Endodermal cell (in vitro differentiated cells): ENCODE results near the gene AARS2. TPM values are rescaled to one million over a fixed set of nuclear protein-coding genes. Genes with fewer than 3 reads are reported as not detected.

Experiments used
- DNase-seq: peaks from one replicate; pipeline ENCODE4 v3.0.0-alpha.2; 2017
- H3K27ac ChIP-seq: 2 replicates; pipeline ENCODE4 v1.5.1; 2013; ENCODE audit warnings: mild to moderate bottlenecking, low read depth, low read length, moderate library complexity
- H3K27me3 ChIP-seq: 2 replicates; pipeline ENCODE4 v1.6.1; 2013; ENCODE audit warnings: mild to moderate bottlenecking, low read length, moderate library complexity; ENCODE audit not compliant: insufficient read depth, control insufficient read depth, poor library complexity, severe bottlenecking
- H3K36me3 ChIP-seq: 2 replicates; pipeline ENCODE4 v1.7.0; 2013; ENCODE audit warnings: mild to moderate bottlenecking, low read length, moderate library complexity; ENCODE audit not compliant: control insufficient read depth, insufficient read depth
- H3K4me1 ChIP-seq: one replicate; pipeline ENCODE4 v1.7.0; 2013; ENCODE audit warnings: low read length; ENCODE audit not compliant: control insufficient read depth, insufficient read depth
- H3K4me3 ChIP-seq: 2 replicates; pipeline ENCODE4 v1.5.1; 2013; ENCODE audit warnings: mild to moderate bottlenecking, low read length, moderate library complexity
- H3K9ac ChIP-seq: 2 replicates; pipeline ENCODE4 v1.6.1; 2013; ENCODE audit warnings: mild to moderate bottlenecking, low read length, moderate library complexity; ENCODE audit not compliant: poor library complexity, severe bottlenecking; ENCODE audit errors: extremely low read depth
- H3K9me3 ChIP-seq: 2 replicates; pipeline ENCODE4 v1.6.1; 2013; ENCODE audit warnings: mild to moderate bottlenecking, low read length, moderate library complexity; ENCODE audit not compliant: control insufficient read depth
- H3K27ac Mint-ChIP-seq: 2 replicates; pipeline ENCODE4 v1.8.0; 2020; ENCODE audit warnings: mixed read lengths
- H3K27me3 Mint-ChIP-seq: 2 replicates; pipeline ENCODE4 v1.8.0; 2021; ENCODE audit warnings: mild to moderate bottlenecking, mixed read lengths; ENCODE audit not compliant: insufficient read depth
- H3K36me3 Mint-ChIP-seq: 2 replicates; pipeline ENCODE4 v1.8.0; 2020; ENCODE audit warnings: low read depth, mixed read lengths
- H3K4me1 Mint-ChIP-seq: 2 replicates; pipeline ENCODE4 v1.8.0; 2020; ENCODE audit warnings: mixed read lengths
- H3K4me3 Mint-ChIP-seq: 2 replicates; pipeline ENCODE4 v1.8.0; 2020; ENCODE audit warnings: mild to moderate bottlenecking, moderate library complexity, mixed read lengths
- H3K9me3 Mint-ChIP-seq: 2 replicates; pipeline ENCODE4 v1.8.0; 2020; ENCODE audit warnings: mild to moderate bottlenecking, mixed read lengths
- WGBS, 2 experiments: methylation state at CpG; one replicate each; pipeline versions ENCODE4 v1.1.5 to v1.1.7; 2013; ENCODE audit warnings: missing lambda C conversion rate in 2 of 2, mixed read lengths in 1 of 2; ENCODE audit not compliant: insufficient coverage in 1 of 2, insufficient read length in 1 of 2; 5-methylcytosine and 5-hydroxymethylcytosine counted together
- total RNA-seq, 2 donors: library from RNA; stranded (reverse); fragmentation: NEBNext Ultra II Directional in 1 of 2; extraction: Animal tissue kit (Norgen Biotek cat#: 25700) in 1 of 2; gene quantifications; 2 replicates in 1 of 2; 3 replicates in 1 of 2; pipeline ENCODE4 v1.2.1, GENCODE V29; 2021
- TF ChIP-seq, protein P1 (sequence below): fragments of 200-600 bp; sonication (generic); conservative IDR thresholded peaks from 2 replicates; pipeline ENCODE4 v1.5.0; 2021; ENCODE audit warnings: antibody characterized with exemption, mild to moderate bottlenecking

Gene AARS2
- total RNA-seq, 2 donors from 2014 or later, result 22.9 to 24.7 TPM

- Mint-ChIP-seq H3K27me3 (peaks cover 87% of the 10 kb centered on the region), H3K9me3 (no peaks in the 10 kb centered on the region), H3K27ac (no peak overlapping the region), H3K4me3 (peak overlapping the region; percentile 55), H3K36me3 (peaks cover 2% of the 10 kb centered on the region), H3K4me1 (peaks cover 3% of the 10 kb centered on the region)
- Histone ChIP-seq H3K4me3 (no peak overlapping the region), H3K9ac (no peak overlapping the region), H3K36me3 (no peaks in the 10 kb centered on the region), H3K9me3 (no peaks in the 10 kb centered on the region), H3K27me3 (peaks cover 66% of the 10 kb centered on the region), H3K27ac (no peak overlapping the region), H3K4me1 (no peaks in the 10 kb centered on the region)
- TF ChIP-seq, protein P1, sequence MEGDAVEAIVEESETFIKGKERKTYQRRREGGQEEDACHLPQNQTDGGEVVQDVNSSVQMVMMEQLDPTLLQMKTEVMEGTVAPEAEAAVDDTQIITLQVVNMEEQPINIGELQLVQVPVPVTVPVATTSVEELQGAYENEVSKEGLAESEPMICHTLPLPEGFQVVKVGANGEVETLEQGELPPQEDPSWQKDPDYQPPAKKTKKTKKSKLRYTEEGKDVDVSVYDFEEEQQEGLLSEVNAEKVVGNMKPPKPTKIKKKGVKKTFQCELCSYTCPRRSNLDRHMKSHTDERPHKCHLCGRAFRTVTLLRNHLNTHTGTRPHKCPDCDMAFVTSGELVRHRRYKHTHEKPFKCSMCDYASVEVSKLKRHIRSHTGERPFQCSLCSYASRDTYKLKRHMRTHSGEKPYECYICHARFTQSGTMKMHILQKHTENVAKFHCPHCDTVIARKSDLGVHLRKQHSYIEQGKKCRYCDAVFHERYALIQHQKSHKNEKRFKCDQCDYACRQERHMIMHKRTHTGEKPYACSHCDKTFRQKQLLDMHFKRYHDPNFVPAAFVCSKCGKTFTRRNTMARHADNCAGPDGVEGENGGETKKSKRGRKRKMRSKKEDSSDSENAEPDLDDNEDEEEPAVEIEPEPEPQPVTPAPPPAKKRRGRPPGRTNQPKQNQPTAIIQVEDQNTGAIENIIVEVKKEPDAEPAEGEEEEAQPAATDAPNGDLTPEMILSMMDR, result no peak
- peak; percentile 87 for DNase-seq
- 3 to 7% methylated on average over 8 to 86 of the region's 90 CpGs for WGBS, 2 experiments
Observed at GRCh38 chr6:44270526-44271405, 42.4 kb downstream of the AARS2 start.

GRCh38 chr6:44269921-44270525, 43.1 kb downstream of the AARS2 start, which contains the start of gene TMEM151B:
Gene TMEM151B (plus strand): TSS chr6:44270450. CDS start chr6:44270743, 293 bp downstream.
- peak; percentile 61 for DNase-seq
- no peaks in the 10 kb centered on the region for H3K9me3 ChIP-seq
- H3K4me3 ChIP-seq, result no peak within 1 kb of the TSS
- no peaks in the 10 kb centered on the region for H3K36me3 ChIP-seq
- WGBS, 2 experiments, result 9 to 11% methylated on average over 7 to 23 of the region's 29 CpGs
- Mint-ChIP-seq H3K36me3 (peaks cover 2% of the 10 kb centered on the region), H3K4me3 (peak within 1 kb of the TSS; percentile 55), H3K27ac (no peak within 1 kb of the TSS), H3K9me3 (no peaks in the 10 kb centered on the region), H3K27me3 (peaks cover 80% of the 10 kb centered on the region), H3K4me1 (peaks cover 4% of the 10 kb centered on the region)
- no peak within 1 kb of the TSS for H3K9ac ChIP-seq
- H3K27ac ChIP-seq, result no peak within 1 kb of the TSS
- TF ChIP-seq, protein P1, result no peak
- peaks cover 59% of the 10 kb centered on the region for H3K27me3 ChIP-seq
- no peaks in the 10 kb centered on the region for H3K4me1 ChIP-seq

DNA sequence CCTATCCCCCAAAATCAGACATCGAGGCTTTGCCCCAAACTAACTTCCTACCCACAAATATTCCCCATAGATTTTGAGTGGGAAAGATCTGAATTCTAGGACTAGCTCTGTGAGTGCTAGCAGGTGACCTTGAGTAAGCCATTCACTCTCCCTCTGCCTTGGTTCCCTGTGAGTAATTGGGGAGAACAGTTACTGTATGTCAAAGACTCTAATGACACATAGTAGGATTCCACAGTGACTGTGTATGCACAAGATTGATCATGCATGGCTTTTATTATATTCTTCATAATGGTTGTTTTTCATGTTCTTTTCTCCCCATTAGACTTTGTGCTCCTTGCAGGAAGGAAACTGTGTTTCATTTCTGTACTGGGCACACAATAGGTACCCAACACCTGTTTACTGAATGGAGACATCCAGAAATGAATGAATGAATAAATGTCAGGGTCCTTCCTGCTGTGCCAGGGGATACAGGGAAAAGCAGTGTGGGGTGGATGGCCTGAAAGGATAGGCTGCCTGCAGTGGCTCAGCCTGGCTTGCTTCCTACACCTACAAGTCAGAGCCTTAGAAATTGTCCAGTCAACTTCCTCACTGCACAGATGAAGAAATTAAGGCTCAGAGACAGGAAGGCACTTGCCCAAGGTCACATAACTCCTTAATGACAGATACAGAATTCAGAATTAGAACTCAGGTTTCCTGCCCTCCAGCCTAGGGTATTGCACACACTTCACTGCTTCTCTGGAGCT, 43.8 kb downstream of the AARS2 start:
- peaks cover 9% of the 10 kb centered on the region for H3K4me1 Mint-ChIP-seq
- H3K9me3 Mint-ChIP-seq, result no peaks in the 10 kb centered on the region
- H3K4me3 Mint-ChIP-seq, result peak overlapping the region; percentile 55
- Histone ChIP-seq H3K27ac (no peak overlapping the region), H3K9me3 (no peaks in the 10 kb centered on the region), H3K4me1 (peaks cover 5% of the 10 kb centered on the region), H3K4me3 (no peak overlapping the region), H3K27me3 (peaks cover 55% of the 10 kb centered on the region), H3K9ac (no peak overlapping the region), H3K36me3 (no peaks in the 10 kb centered on the region)
- peaks cover 77% of the 10 kb centered on the region for H3K27me3 Mint-ChIP-seq
- 100% methylated on average over 1 of the region's 1 CpG; no CpG with 5 or more reads in 1 of the 2 experiments for WGBS, 2 experiments
- TF ChIP-seq, protein P1, result no peak
- H3K27ac Mint-ChIP-seq, result no peak overlapping the region
- DNase-seq, result no peak
- H3K36me3 Mint-ChIP-seq, result no peaks in the 10 kb centered on the region
